WI38 (cell line): ENCODE data around the gene CELF4.

ENCODE experiments used
- H3K4me3 ChIP-seq: 2 replicates; pipeline ENCODE4 v1.5.1; 2011; ENCODE audit warnings: low read depth, mild to moderate bottlenecking, control low read depth, low read length
- TF ChIP-seq, protein P1 (sequence below): IDR thresholded peaks from 2 replicates; pipeline ENCODE4 v1.5.1; 2012; ENCODE audit warnings: low read depth, mild to moderate bottlenecking, control low read depth, low read length

The CELF4 gene

DNA sequence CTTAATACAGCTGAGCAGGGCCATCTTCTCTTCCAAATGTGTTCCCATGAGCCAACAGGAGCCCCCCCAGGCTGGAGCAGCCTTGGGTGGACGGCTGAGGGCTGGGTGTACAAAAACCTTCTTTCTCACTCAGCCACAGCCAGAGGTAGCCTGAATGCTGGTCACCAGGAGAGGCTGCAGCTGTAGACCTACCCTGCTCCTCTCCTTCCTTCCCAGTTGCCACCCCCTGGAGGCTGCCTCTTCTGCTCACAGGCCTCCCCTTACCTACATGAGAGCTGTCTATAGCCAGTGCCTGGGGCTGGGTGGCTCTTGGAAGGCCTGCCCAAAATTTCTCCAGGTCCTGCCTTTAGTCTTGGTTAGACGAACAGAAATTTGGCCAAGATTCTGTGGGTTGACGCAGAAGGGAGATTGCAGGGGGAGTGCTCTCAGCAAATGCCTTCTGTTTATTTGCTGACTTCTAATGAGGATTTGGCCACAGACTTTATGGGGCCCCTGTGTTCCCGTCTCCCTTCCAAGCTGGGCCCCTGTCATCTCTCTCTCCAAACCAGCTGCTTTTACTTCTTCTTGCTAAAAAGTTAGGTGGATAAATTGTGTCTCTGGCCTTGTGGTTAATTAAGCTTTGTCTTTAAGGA is 18.3 kb downstream of the CELF4 start:
- TF ChIP-seq, protein P1, sequence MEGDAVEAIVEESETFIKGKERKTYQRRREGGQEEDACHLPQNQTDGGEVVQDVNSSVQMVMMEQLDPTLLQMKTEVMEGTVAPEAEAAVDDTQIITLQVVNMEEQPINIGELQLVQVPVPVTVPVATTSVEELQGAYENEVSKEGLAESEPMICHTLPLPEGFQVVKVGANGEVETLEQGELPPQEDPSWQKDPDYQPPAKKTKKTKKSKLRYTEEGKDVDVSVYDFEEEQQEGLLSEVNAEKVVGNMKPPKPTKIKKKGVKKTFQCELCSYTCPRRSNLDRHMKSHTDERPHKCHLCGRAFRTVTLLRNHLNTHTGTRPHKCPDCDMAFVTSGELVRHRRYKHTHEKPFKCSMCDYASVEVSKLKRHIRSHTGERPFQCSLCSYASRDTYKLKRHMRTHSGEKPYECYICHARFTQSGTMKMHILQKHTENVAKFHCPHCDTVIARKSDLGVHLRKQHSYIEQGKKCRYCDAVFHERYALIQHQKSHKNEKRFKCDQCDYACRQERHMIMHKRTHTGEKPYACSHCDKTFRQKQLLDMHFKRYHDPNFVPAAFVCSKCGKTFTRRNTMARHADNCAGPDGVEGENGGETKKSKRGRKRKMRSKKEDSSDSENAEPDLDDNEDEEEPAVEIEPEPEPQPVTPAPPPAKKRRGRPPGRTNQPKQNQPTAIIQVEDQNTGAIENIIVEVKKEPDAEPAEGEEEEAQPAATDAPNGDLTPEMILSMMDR: no peak

DNA sequence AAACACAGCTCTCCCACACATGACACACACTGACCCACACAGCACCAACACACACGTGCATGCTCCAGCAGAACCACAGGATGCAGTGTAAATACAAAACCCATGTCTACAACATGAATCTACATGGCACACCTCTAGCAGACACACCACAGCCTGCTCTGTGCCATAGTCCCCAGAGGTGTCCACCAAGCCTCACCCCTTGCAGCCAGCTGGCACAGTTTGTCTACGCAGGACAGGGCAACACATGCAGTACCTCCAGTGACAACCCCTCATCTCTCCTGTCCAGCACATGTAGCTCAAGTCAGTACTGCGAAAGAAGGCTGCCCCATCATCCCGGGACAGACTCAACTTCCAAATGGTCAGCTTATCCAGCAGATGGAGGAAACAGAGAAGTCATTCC is 18.9 kb downstream of the CELF4 start:
- H3K4me3 ChIP-seq: no peak overlapping the region
- TF ChIP-seq, protein P1: no peak

More for the DNA sequence above, 18.3 kb downstream of the CELF4 start:
- H3K4me3 ChIP-seq: no peak overlapping the region

DNA sequence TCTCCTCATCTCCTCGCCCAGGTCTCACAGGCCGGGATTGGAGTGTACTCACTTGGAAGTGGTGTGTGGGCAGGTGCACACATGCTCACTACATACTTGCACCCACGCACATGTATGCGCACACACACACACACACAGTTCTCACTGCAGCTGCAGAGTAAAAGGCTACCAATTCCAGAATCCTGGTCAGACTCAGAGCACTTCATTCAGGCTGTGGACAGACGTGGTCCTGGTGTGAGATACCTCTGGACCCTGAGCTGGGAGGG is 19.4 kb downstream of the CELF4 start:
- no peak overlapping the region for H3K4me3 ChIP-seq
- TF ChIP-seq, protein P1: no peak

DNA sequence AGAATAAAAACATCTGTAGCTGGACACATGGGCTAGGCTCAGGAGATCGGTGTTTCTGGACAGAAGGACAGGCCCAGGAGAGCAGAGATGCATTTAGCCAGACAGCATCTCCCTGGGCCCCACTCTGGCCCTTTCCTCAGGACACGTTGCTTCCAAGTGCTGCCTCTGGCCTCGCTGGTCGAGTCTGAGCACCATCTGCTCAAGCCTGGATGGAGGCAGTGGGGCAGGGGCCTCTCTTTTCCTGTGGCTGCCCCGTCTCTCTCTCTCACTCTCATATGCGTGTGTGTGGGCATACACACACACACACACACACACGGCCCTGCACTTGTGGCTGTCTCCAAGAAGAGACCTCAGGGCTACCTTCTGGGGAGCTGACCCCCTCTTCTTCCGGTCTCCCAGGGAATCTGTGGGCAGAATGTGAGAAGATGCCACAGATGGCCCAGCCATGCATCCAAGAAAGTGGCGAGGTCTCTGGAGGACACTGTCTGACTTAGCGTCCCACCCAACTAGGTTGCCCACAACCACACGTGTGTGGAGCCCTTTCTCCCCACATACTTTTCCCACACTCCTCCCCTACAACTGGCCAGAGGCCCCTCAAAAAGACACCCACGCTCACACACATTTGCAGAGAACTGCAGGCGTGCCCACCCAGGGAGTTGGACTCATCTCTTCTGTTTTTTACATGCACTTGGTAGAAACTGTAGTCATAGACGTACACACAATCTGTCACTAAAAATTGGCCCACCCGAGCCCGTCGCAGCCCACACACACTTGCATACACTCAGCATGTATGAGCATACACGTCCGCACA is 19.9 kb downstream of the CELF4 start:
- no peak overlapping the region for H3K4me3 ChIP-seq
- TF ChIP-seq, protein P1: no peak

DNA sequence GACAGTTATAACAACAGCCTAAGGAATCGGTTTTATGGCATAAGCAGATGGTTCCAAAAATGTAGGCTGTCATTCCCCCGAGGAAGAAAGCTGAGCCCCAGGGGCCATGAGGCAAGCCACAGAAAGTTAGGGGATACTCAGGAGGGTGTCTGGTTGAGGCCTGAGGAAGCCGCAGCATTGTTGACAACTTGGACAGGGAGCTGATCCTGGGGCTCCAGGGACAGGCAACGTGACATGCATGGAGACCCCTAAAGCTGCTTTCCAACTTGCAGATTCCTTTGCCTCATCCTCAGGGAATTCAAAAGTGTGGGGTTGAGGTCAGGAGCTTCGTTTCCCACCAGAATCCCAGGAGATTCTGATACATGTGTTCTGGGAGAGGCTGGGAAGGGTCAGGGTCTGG is 20.9 kb downstream of the CELF4 start:
- TF ChIP-seq, protein P1: no peak
- no peak overlapping the region for H3K4me3 ChIP-seq

DNA sequence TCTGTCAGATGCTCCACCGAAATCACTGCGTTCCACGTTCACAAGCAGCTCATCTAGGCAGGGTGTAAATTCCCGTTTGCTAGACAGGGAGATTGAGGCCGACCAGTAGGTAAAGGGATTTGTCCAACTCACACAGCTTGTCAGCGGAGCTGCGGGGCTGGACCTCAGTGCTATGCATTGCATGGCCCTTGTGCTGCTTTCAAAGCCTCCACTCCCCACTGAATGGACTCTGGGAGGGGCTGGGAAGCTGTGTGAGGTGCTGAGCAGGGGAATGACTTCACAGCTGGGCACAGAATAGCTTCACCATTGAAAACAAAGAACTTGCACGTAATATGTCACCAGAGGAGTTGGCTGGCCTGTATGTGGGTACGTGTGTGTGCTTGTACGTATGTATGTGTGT is 21.4 kb downstream of the CELF4 start:
- TF ChIP-seq, protein P1: no peak
- H3K4me3 ChIP-seq: no peak overlapping the region

DNA sequence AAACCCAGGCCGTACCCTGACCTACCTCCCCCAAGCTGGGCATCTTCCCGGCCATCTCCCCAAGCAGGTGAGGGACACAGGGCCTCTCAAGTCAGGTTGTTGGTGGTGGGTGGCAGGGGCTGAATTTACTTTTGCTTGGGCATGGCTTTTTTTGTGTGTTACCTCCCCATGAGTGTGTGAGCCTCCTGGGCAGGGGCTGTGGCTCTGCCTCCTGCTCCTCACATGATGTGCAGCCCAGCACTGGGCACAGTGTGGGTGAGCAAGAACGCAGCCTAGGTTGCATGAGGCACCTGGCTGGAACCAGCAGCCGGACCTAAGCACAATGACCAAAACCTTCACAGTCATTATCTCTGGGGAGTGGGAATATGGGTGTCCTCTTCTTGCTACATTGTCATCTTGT is 22.3 kb downstream of the CELF4 start:
- no peak overlapping the region for H3K4me3 ChIP-seq
- TF ChIP-seq, protein P1: no peak
